GM12873 (cell line): Measurements from ENCODE around the gene FIGN.

Experiments
- TF ChIP-seq, protein P1 (sequence below): IDR thresholded peaks from 2 replicates; pipeline ENCODE4 v1.5.1; 2012; ENCODE audit warnings: low read depth, mild to moderate bottlenecking, moderate library complexity, low read length, control low read depth; ENCODE audit not compliant: insufficient read depth; ENCODE audit errors: missing control alignments

The FIGN gene, protein sequence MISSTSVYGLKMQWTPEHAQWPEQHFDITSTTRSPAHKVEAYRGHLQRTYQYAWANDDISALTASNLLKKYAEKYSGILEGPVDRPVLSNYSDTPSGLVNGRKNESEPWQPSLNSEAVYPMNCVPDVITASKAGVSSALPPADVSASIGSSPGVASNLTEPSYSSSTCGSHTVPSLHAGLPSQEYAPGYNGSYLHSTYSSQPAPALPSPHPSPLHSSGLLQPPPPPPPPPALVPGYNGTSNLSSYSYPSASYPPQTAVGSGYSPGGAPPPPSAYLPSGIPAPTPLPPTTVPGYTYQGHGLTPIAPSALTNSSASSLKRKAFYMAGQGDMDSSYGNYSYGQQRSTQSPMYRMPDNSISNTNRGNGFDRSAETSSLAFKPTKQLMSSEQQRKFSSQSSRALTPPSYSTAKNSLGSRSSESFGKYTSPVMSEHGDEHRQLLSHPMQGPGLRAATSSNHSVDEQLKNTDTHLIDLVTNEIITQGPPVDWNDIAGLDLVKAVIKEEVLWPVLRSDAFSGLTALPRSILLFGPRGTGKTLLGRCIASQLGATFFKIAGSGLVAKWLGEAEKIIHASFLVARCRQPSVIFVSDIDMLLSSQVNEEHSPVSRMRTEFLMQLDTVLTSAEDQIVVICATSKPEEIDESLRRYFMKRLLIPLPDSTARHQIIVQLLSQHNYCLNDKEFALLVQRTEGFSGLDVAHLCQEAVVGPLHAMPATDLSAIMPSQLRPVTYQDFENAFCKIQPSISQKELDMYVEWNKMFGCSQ

DNA sequence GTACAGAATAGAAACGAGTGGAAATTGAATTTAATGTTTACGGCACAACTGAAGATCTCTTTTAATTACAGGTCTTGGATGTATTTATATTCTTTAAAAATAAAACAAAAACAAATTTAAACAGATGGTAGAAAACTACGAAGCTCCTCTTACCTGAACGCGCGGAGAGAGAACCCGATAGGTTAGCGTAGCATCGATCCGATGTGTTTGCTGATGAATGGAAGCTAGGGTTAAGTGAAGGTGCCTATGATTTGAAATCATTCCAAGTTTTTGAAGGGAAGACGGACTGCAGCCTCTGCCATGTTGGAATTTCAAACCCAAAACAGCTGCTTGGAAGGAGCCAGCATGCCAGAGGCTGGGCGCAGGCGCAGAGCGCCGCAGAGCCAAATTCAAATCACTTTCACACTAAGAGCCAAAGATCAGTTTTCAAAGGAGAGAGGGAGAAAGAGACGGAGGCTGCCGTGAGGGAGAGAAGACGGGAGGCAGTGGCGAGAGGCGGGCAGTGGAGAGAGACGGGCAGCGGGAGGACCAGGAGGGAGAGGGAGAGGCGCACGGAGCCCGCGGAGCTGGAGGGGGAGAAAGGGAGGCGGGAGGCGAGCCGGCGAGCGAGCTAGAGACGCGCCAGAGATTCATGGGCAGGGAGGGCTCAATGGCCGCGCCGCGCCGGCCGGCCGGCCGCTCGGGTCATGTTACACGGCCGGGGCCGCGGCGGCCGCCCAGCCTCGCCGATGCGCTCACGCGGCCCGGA, at the start of gene FIGN:
FIGN (minus strand) TSS at position 324 of the 748 bp plus-strand sequence. CDS start 1,081 bp downstream, outside the sequence.
- TF ChIP-seq, protein P1, sequence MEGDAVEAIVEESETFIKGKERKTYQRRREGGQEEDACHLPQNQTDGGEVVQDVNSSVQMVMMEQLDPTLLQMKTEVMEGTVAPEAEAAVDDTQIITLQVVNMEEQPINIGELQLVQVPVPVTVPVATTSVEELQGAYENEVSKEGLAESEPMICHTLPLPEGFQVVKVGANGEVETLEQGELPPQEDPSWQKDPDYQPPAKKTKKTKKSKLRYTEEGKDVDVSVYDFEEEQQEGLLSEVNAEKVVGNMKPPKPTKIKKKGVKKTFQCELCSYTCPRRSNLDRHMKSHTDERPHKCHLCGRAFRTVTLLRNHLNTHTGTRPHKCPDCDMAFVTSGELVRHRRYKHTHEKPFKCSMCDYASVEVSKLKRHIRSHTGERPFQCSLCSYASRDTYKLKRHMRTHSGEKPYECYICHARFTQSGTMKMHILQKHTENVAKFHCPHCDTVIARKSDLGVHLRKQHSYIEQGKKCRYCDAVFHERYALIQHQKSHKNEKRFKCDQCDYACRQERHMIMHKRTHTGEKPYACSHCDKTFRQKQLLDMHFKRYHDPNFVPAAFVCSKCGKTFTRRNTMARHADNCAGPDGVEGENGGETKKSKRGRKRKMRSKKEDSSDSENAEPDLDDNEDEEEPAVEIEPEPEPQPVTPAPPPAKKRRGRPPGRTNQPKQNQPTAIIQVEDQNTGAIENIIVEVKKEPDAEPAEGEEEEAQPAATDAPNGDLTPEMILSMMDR = no peak

DNA sequence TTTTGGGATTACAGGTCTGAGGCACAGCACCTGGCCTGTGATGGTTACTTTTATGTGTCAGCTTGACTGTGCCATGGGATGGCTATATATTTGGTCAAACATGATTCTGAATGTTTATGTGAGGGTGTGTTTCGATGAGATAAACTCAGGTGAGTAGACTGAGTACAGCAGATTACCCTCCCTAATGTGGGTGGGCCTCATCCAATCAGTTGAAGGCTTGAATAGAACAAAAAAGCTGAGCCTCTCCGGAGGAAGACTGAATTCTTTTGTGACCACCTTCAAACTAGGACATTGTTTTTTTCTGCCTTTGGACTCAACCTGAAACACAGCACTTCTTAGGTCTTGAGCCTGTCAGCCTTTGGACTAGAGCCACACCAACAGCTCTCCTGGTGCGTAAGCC, 49.4 kb upstream of the FIGN start:
- TF ChIP-seq, protein P1 = no peak

DNA sequence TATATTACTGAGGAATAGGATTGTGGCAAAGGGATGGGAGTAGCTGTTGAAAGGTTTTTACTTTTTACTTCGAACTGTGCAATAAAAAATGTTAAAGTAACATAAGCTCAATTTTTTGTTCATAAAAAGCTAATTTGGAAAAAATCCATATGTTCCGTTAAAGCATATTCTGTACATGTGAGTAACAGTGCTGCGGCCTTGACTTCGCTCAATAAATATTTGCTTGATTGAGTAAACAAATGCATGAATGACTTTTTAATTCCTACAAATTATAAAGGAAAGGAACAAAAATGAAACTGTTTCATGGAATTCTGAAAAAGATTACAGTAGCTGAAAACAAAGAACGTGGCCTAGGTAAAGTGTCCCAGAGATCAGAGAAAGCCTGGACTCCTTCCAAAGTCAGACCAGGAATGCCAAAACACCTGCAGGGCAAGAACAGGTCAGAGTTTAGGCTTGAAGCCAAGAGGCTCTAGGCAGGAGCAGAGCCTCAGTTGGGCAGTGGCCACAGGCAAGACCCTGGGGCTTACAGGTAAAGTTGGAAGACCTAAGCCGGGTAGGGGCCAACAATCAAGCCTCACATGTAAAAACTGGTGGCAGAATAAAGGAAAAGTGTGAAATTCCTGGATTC, 44.3 kb upstream of the FIGN start:
- TF ChIP-seq, protein P1 = no peak

GRCh38 chr2:163778045-163778781, 42.4 kb upstream of the FIGN start:
- TF ChIP-seq, protein P1 = no peak

- TF ChIP-seq, protein P1 = no peak
These were observed 39.5 kb upstream of the FIGN start for GRCh38 chr2:163775304-163775703.

DNA sequence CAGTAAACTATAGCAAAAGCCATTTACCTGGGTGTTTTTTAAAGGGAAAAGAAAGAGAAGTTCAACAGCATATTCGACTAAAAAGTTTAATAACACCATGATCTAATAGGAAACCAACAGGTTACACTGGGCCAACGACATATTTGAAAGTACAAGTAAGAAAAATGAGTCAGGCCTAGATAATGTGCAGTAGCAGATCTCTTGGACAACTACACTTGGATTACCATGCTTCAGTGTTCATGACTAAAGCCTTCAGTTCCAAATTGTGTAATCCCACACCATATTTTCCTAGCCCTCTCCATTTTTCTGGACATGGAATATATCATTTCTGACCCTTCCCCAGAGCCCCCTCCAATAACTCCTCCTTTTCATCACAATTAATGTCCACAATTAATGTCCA, 39.1 kb upstream of the FIGN start:
- TF ChIP-seq, protein P1 = no peak
